GM10248 (cell line): ENCODE results near the gene SLCO4A1.

Source experiments
- CTCF ChIA-PET: fragments of 300-600 bp; sonication (Branson Sonifier 250); formaldehyde crosslinking; extraction: SDS; loops from one replicate; lab custom pipeline; 2021; ENCODE audit warnings: antibody characterized with exemption; lab: Yijun Ruan, JAX
- POLR2A ChIA-PET: fragments of 350-650 bp; sonication (Branson Sonifier 250); formaldehyde crosslinking; extraction: SDS; loops from one replicate; lab custom pipeline; 2020; ENCODE audit warnings: antibody characterized with exemption; lab: Yijun Ruan, JAX
- DNase-seq: peaks from one replicate; pipeline ENCODE4 v3.0.0; 2012; ENCODE audit errors: extremely low spot score
- TF ChIP-seq, protein P1 (sequence below): IDR thresholded peaks from 2 replicates; pipeline ENCODE4 v1.5.1; 2012; ENCODE audit warnings: mild to moderate bottlenecking, low read depth; ENCODE audit errors: extremely low read depth, missing control alignments, control extremely low read depth

The SLCO4A1 gene

DNA sequence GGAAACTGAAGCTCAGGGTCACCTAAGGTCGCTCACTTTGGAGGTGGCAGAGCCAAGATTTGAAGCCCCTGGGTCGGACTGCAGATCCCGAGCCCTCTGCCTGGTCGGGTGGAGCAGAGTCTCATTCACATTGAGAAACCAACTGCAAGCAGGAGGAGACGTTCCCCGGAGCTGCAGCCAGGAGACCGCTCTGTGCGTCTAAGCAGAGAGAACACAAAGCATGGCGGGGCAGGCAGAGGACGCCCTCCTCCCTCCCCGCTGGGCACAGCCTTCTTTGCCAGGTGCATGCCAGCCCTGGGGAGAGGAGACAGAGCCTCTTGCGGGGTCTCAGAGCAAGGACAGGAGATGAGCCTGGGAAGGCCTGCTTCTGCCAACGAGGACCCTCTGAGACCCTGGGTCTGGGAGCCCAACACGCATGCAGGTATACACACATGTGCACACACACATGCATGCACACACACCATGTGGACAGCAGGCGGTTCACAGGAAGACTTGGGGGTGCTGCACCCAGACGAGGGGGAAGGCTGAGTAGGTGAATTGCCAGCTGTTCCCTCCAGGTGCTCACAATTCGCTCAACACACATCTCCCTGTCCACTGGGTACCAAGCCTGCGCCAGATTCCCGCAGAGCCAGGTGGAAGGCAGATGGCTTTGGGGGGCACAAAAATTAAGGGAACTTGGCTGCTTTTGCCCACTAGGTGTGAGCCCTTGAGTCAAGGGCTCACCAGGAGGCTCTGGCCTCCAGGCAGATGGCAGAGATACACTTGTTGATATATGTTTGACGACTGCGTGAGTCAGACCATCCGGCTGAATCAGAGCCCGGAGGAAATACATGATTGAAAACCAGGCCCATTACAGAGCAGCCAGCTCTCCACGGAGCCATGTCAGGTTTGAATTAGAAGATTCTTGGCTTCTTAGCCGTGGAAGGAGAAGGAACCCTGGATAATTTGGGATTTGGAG lies 60.9 kb downstream of the SLCO4A1 start:
- ChIA-PET CTCF (no interaction called here), POLR2A (no interaction called here)
- TF ChIP-seq, protein P1, sequence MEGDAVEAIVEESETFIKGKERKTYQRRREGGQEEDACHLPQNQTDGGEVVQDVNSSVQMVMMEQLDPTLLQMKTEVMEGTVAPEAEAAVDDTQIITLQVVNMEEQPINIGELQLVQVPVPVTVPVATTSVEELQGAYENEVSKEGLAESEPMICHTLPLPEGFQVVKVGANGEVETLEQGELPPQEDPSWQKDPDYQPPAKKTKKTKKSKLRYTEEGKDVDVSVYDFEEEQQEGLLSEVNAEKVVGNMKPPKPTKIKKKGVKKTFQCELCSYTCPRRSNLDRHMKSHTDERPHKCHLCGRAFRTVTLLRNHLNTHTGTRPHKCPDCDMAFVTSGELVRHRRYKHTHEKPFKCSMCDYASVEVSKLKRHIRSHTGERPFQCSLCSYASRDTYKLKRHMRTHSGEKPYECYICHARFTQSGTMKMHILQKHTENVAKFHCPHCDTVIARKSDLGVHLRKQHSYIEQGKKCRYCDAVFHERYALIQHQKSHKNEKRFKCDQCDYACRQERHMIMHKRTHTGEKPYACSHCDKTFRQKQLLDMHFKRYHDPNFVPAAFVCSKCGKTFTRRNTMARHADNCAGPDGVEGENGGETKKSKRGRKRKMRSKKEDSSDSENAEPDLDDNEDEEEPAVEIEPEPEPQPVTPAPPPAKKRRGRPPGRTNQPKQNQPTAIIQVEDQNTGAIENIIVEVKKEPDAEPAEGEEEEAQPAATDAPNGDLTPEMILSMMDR: no peak
- DNase-seq: no peak

DNA sequence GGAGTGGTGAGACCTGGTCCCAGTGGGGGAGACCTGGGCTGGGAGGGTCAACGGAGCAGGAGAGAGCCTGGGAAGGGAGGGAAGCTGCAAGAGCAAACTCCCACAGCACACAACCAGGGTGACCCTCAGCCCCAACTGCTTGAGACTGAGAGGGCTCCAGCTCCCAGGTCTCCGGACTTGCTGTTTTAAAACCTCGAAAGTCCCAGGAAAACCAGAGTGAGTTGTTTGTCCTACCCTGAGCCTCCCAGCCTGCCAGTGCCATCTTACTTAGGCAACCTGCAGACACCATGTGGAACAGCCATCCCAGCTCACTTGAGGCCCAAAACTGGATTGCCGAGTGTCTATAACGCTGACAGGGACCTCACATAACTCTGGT lies 61.5 kb downstream of the SLCO4A1 start:
- DNase-seq: no peak
- TF ChIP-seq, protein P1: no peak

DNA sequence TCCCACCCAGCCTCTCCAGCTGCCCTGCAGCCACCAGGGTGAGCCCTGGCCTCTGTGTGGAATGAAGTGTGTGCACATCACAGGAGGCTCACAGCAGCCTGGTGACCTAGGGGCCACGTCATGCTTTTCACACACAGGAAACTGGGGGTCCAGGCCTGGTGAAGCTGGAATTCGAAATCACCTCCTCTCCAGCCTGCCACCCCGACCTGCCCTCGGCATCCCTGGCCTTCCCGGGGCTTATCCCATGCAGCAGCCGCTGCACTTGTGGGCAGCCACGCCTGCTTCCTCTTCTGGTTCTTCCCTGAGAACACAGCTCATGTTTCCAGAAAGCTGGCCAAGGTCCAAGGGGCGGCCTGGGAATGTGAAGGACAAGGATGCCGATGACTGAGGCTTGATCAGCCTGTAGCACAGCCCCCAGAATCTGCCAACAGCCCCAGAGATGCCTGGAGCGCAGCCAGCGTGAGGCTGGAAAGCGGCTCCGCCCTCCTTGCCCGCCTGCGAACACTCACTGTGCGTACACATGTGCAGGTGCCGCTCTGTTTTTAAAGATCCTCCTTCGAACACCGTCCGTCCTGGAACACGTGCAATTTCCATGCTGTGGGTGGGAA lies 62.1 kb downstream of the SLCO4A1 start:
- no peak for DNase-seq
- POLR2A ChIA-PET: no interaction called here
- CTCF ChIA-PET: no interaction called here
- TF ChIP-seq, protein P1: no peak

More for the DNA sequence above, 61.5 kb downstream of the SLCO4A1 start:
- POLR2A ChIA-PET: no interaction called here
- CTCF ChIA-PET: no interaction called here

DNA sequence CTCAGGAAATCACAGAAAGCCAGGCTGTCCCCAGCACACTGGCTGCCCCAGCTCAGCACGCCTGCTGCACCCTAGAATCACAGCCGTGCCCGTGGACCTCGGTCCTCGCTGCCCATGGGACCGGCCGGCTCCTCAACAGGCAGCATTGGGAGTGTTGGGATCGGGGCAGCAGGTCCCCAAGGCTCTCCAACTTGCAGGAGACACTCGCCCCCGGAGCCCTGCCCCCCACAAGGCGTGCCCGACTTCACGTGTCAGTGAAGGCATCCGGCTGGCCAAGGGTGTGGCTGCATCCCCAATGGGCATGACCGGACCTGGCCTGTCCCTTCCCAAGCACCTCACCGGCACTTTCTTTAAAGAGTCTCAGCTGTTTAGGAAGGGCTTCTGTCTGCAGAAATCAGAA lies 63.3 kb downstream of the SLCO4A1 start:
- CTCF ChIA-PET: interaction anchor here (1.0 kb wide), 1 partner anchor 9 kb away, joined by 3 read pairs; no protein-coding TSS in a partner anchor
- TF ChIP-seq, protein P1: no peak
- POLR2A ChIA-PET: no interaction called here
- no peak for DNase-seq

DNA sequence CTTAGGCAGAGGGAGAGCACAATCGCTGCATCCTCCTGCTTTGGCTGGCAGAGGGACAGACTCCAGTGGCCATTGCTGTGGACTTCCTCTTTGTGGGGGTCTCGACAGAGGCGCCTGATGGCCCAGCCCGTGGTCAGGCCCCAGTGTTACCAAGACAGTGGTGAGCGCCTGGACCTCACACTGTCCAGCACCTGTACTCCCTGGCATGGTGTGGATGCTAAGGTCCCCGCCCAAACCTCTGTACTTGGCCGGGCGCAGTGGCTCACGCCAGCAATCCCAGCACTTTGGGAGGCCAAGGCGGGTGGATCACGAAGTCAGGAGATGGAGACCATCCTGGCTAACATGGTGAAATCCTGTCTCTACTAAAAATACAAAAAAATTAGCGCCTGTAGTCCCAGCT lies 64.0 kb downstream of the SLCO4A1 start:
- ChIA-PET CTCF (interaction anchor here (1.0 kb wide), 1 partner anchor 8 kb away, joined by 3 read pairs; no protein-coding TSS in a partner anchor), POLR2A (no interaction called here)
- TF ChIP-seq, protein P1: no peak
- DNase-seq: no peak

GRCh38 chr20:62706857-62707256 lies 64.6 kb downstream of the SLCO4A1 start:
- CTCF ChIA-PET: interaction anchor here (1.2 kb wide), 1 partner anchor 101 kb away, joined by 3 read pairs; no protein-coding TSS in a partner anchor
- DNase-seq: no peak
- POLR2A ChIA-PET: no interaction called here
- TF ChIP-seq, protein P1: no peak
